HG03575 (cell line): ENCODE data around the gene RHAG.

Experiments used
- ATAC-seq: cut with Tn5 transposase; IDR thresholded peaks from one replicate; pipeline ENCODE4 v1.9.1; 2021; ENCODE audit not compliant: unreplicated experiment, insufficient number of reproducible peaks, low FRiP score; ENCODE audit errors: extremely low read depth

Gene RHAG

GRCh38 chr6:49579649-49580048 lies 57.0 kb downstream of the RHAG start:
- ATAC-seq = no peak

- ATAC-seq = no peak
Measured at GRCh38 chr6:49576618-49577017, 60.0 kb downstream of the RHAG start.

- ATAC-seq = no peak
Measured at GRCh38 chr6:49570474-49571079, 66.1 kb downstream of the RHAG start.

GRCh38 chr6:49565855-49566254 lies 70.8 kb downstream of the RHAG start:
- ATAC-seq = no peak

- ATAC-seq = no peak
Measured at GRCh38 chr6:49565261-49565660, 71.4 kb downstream of the RHAG start.

- no peak for ATAC-seq
Measured at GRCh38 chr6:49564552-49564951, 72.1 kb downstream of the RHAG start.

GRCh38 chr6:49563006-49563886 lies 73.4 kb downstream of the RHAG start:
- no peak for ATAC-seq

GRCh38 chr6:49558238-49558637 lies 78.4 kb downstream of the RHAG start:
- no peak for ATAC-seq

GRCh38 chr6:49557177-49557576 lies 79.5 kb downstream of the RHAG start:
- ATAC-seq = no peak

GRCh38 chr6:49556429-49556837 lies 80.2 kb downstream of the RHAG start:
- ATAC-seq = no peak

GRCh38 chr6:49555951-49556350 lies 80.7 kb downstream of the RHAG start:
- no peak for ATAC-seq
